Measurements from ENCODE around the gene GLUD2. TPM values are rescaled to one million over a fixed set of nuclear protein-coding genes. Genes with fewer than 3 reads are reported as not detected.

GLUD2 gene
- polyA plus RNA-seq, 1 of the 3 experiments (the other 2 are of a cell fraction) = 0.03 TPM

GRCh38 chrX:121008920-121009319 is 38.5 kb upstream of the GLUD2 start (continued):
- TF ChIP-seq CTCF (IDR thresholded peaks at IDR 0.05) (no peak), SMC3 (IDR thresholded peaks at IDR 0.05; ENCODE audit: low read depth, low read length) (no peak), GATA2 (CRISPR knock-in tag; IDR thresholded peaks at IDR 0.05) (no peak), NRF1 (IDR thresholded peaks at IDR 0.05; ENCODE audit: low read depth, low read length) (no peak), TCF12 (IDR thresholded peaks at IDR 0.05) (no peak), FOXJ3 (CRISPR knock-in tag; IDR thresholded peaks at IDR 0.05) (no peak), RAD21 (IDR thresholded peaks at IDR 0.05; ENCODE audit: low read length) (no peak), MEF2A (IDR thresholded peaks at IDR 0.05; ENCODE audit: borderline replicate concordance, low read depth) (no peak), ELF1 (IDR thresholded peaks at IDR 0.05) (no peak), YY1 (IDR thresholded peaks at IDR 0.05; ENCODE audit: low read depth) (no peak)

- Histone ChIP-seq H3K9me2 (no peaks in the 10 kb centered on the region; the same call in 1 of the 2 replicates), H4K20me1 (ENCODE audit: insufficient read depth) (no peaks in the 10 kb centered on the region), H3K9ac (no peak overlapping the region), H3K9me3 (no peaks in the 10 kb centered on the region), H3K36me3 (replicated peaks in 1 of 2; ENCODE audit: control insufficient read depth in 1 of 2, insufficient read depth in 2 of 2, low read length in 1 of 2) (no peaks in the 10 kb centered on the region), H3F3A (replicated peaks; ENCODE audit: insufficient read depth) (no peaks in the 10 kb centered on the region), H3K79me2 (ENCODE audit: insufficient read depth) (no peaks in the 10 kb centered on the region), H3K27ac (ENCODE audit: low read depth in 2 of 2, low read length in 1 of 2) (no peak overlapping the region), H2AFZ (ENCODE audit: low read depth) (no peak overlapping the region), H3K4me2 (no peak overlapping the region), H3K4me3 (ENCODE audit: low read depth in 2 of 2, low read length in 1 of 2) (no peak overlapping the region), H3K27me3 (ENCODE audit: insufficient read depth) (no peaks in the 10 kb centered on the region), H3K4me1 (ENCODE audit: control insufficient read depth in 1 of 2, insufficient read depth in 2 of 2, low read depth in 1 of 2, low read length in 1 of 2) (no peaks in the 10 kb centered on the region)
- POLR2A ChIA-PET = no interaction called here
- DNase-seq = no peak
- no peak for TF ChIP-seq RFX5 (IDR thresholded peaks at IDR 0.05; ENCODE audit: low read length)
- TF ChIP-seq EP300 (IDR thresholded peaks at IDR 0.05; ENCODE audit: borderline replicate concordance in 1 of 2, low read depth in 1 of 2, low read length in 1 of 2) = no peak
- TF ChIP-seq POLR2AphosphoS5 (IDR thresholded peaks at IDR 0.05; ENCODE audit: low read depth, low read length) = no peak
- TF ChIP-seq RXRA (IDR thresholded peaks at IDR 0.05; ENCODE audit: borderline replicate concordance, low read depth) = no peak
- no peak for TF ChIP-seq YY1 (IDR thresholded peaks at IDR 0.05; ENCODE audit: low read depth)
- no peak for TF ChIP-seq RCOR1 (IDR thresholded peaks at IDR 0.05; ENCODE audit: low read length)
- no peak for TF ChIP-seq PBX3 (IDR thresholded peaks at IDR 0.05)
- TF ChIP-seq SMC3 (IDR thresholded peaks at IDR 0.05; ENCODE audit: low read depth, low read length) = no peak
- TF ChIP-seq CHD2 (IDR thresholded peaks at IDR 0.05; ENCODE audit: low read length, partially characterized antibody) = no peak
- no peak for TF ChIP-seq FOSL2 (IDR thresholded peaks at IDR 0.05; ENCODE audit: borderline replicate concordance, low read depth)
- 2% methylated on average over 3 of the region's 3 CpGs for WGBS (ENCODE audit: low lambda C conversion rate)
- CTCF ChIA-PET = interaction anchor here (1.1 kb wide), 1 partner anchor 9 kb away, joined by 5 read pairs; no protein-coding TSS in a partner anchor
Measured at GRCh38 chrX:121009764-121010163, 37.6 kb upstream of the GLUD2 start.

Measured in SK-N-SH (cell line).